GM19468 (cell line): ENCODE measurements around the gene WIPF1.

Experiments
- ATAC-seq: cut with Tn5 transposase; IDR thresholded peaks from one replicate; pipeline ENCODE4 v1.9.1; 2021; ENCODE audit warnings: mild to moderate bottlenecking, moderate library complexity, moderate number of reproducible peaks; ENCODE audit not compliant: unreplicated experiment; ENCODE audit errors: extremely low read depth

WIPF1 gene

DNA sequence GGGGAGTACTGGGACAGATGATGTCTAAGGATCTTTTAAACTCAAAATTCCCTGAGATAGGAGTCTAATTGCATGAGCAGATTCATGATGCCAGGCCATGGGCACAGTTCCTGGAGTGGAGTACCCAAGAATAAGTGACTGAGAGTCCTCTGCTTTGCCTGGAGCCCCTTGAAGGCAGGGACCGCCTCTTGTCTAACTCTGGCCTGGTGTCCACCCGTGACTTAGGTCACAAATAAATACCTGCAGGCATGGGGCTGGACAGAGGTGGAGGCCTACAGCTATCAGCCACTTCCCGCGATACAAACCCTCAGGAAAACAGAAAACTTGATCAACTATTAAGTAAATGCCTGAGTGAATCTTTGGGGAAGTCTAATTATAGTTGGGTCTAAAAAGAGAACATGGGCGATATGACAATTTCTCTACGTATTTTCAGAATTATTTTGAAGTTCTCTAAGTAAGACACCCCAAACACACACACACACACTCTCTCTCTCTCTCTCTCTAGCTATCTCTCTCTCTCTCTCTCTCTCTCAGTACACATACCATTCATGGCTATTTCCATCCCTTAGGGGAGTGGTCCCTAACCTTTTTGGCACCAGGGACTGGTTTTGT is 1.8 kb upstream of the WIPF1 start:
- no peak for ATAC-seq

GRCh38 chr2:174597009-174597344 is 627 bp downstream of the WIPF1 start:
- no peak for ATAC-seq

GRCh38 chr2:174595891-174596397 is 1.7 kb downstream of the WIPF1 start:
- ATAC-seq: no peak

GRCh38 chr2:174595116-174595809 is 2.3 kb downstream of the WIPF1 start:
- ATAC-seq: no peak

- no peak for ATAC-seq
Observed at GRCh38 chr2:174594456-174594855, 3.1 kb downstream of the WIPF1 start.

GRCh38 chr2:174593574-174594203 is 3.9 kb downstream of the WIPF1 start:
- peak; percentile 52 for ATAC-seq

GRCh38 chr2:174593041-174593440 is 4.6 kb downstream of the WIPF1 start:
- ATAC-seq: no peak

DNA sequence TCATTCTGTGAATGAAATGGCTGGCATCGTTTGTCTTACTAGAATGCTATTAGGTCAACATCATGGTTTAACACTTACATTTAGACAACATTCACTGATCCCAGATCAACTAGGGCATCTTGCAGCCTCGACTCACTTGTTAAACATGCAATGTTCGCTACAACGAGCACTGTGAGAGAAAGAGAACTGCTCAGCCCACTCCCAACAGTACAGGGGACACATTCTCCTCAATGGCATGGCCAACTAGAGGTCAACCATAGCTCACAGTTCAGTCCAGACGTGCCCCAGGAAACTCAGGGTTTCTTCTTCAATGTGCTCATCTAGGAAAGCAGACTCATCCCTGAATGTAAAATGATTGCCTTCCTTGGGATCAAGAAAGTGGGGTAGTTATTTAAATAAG is 5.9 kb downstream of the WIPF1 start:
- ATAC-seq: no peak

GRCh38 chr2:174590928-174591648 is 6.5 kb downstream of the WIPF1 start:
- ATAC-seq: no peak

DNA sequence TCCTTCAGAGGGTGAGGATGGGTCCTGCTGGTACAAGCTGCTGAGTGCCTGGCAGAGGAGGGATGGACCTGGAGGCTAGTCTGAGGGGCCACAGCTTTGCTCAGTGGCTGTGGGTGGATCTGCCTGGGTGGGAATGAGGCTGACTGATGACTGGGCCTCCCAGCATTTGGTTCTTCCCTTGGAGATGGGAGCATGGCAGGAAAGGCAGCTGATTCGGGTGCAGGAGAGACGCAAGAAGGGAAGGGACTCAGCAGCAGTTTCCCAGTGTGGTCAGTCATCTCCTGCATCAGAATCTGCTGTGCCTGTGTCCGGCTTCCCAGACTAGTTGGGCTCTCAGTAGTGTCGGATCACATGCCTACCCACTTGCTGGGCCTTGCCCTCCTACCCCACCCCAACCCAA is 7.3 kb downstream of the WIPF1 start:
- no peak for ATAC-seq

- no peak for ATAC-seq
Observed at GRCh38 chr2:174589334-174589733, 8.3 kb downstream of the WIPF1 start.

DNA sequence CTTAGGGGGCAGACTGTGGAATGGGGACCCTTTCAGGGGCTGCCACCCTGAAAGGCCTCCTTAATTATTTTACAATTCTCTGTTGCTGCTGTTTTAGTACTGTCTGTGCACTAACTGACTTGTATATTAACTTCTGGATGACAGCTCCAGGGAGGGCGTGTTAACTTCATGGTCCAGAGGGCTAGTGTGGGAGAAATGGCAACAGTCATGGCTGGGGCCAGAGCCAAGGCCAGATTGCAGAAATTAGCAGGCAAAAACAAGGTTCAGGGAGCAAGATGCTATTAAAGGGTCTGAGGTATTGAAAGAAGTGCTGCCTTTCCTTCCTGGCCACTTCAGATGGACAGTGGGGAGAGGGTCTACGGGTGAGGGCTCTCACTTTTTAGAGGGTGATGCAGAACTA is 9.1 kb downstream of the WIPF1 start:
- ATAC-seq: no peak

GRCh38 chr2:174587579-174587978 is 10.0 kb downstream of the WIPF1 start:
- ATAC-seq: no peak

- ATAC-seq: no peak
Observed at GRCh38 chr2:174586418-174587295, 10.9 kb downstream of the WIPF1 start.

DNA sequence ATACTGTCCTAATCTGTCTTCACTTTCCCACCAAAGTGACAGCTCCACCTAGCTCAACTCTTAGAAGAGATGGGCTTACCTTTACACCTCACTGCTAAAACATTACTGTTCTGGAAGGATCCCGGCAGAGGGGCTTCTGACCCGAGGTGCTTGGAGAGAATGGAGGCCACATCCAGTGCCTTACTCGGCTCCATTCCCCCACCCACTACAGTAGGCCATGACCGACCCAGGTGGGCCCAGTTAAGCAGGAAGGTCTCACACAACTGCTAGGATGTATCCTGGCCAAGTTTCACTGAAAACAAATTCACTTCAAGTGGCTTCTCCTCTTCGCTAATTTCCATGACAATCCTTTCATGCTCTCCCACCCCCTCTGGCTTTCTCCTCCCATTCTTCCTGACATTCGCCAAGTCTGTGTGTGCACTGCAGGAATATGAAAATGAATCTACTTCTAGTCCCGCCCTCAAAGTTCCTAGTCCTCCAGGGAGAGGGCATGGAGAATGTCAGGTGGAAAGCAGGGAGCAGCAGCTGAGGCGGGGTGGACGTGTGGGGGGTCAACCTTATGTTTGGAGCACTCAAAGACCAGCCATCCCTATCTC is 11.8 kb downstream of the WIPF1 start:
- no peak for ATAC-seq

GRCh38 chr2:174585146-174585545 is 12.5 kb downstream of the WIPF1 start:
- no peak for ATAC-seq

DNA sequence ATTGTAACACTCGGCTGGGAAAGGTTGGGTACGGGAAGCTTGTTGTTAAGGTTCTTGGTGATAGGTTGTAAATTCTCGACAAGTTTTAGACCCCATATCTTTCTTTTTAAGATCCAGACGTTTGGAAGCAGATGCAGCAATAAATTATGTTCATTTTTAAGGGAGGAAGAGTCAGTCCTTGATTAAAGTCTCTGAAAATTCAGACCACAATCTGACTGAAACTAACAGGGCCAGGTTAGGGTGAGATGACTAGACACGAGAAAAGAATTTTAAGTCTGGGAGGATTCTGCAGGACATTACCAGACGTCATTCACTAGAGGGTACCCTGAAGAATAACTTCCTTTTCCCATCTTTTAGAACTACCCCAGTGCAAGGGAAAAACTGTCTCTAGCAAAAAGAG is 16.1 kb downstream of the WIPF1 start:
- no peak for ATAC-seq

DNA sequence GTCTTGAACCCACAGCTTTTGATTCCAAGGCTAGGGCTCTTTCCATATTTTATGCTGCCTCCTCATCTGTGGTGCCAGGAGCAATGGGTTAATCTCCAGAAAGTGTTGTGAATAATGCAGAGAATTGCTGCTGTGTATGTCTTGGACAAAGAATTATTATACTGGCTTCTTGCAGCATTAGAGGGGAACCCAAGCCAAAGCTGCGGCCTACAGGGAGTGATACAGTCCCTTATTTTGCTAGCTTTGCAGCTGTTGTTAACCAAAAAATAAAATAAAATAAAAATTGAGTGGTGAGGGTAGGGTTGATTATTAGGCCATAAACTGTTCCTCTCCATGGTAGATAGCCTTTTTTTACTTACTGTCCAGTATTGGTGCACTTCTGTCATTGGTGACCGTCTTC is 16.7 kb downstream of the WIPF1 start:
- ATAC-seq: no peak

DNA sequence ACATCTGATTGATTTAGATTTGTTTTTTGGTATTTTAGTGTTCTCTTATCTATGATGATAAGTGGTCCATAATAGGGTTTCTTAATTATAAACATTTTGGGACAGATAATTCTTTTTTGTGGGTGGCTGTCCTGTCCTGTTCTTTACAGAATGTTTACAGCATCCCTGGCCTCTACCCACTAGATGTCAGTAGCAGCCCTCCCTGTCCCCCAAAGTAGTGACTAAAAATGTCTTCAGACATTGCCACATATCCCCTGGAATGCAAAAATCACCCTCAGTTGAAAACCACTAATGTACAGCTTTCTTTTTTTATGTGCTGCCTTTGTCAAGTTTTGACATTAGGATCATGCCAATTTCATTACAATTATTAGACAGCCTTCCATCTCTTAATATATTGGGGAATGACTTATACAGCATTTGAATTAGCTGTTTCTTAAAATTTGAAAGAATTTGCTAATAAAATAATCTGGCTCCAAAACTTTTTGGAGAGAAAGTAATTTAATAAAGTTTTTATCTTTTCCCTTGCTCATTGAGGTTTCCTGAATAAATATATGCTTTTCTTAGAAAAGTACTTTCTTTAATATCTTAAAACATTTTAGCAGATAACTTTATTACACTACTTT is 19.5 kb downstream of the WIPF1 start:
- no peak for ATAC-seq
